Measurements from ENCODE around the gene PTPN20. TPM values are rescaled to one million over a fixed set of nuclear protein-coding genes. Genes with fewer than 3 reads are reported as not detected.
"Not testable (repeated sequence)": the region's sequence is repeated elsewhere in the genome, so short reads cannot be mapped to it uniquely, and the experiment has no call there.

Gene PTPN20
- total RNA-seq (2021) (0.96 to 2.0 TPM (median 1.7 TPM) in 3 replicates), Bru-seq, nascent RNA (percentile 37 among the genes with signal in this experiment)
- long read RNA-seq, experiment 1, partial matches to known transcripts, result 1 of 13 reads
- long read RNA-seq, experiment 1, other reads (novel, unspliced or antisense), result 9 of 13 reads
- long read RNA-seq, experiment 2, partial matches to known transcripts, result 0 of 1 reads
- long read RNA-seq, experiment 2, other reads (novel, unspliced or antisense), result 1 of 1 reads
- long read RNA-seq, experiment 3, partial matches to known transcripts, result 0 of 3 reads
- long read RNA-seq, experiment 3, other reads (novel, unspliced or antisense), result 2 of 3 reads

DNA sequence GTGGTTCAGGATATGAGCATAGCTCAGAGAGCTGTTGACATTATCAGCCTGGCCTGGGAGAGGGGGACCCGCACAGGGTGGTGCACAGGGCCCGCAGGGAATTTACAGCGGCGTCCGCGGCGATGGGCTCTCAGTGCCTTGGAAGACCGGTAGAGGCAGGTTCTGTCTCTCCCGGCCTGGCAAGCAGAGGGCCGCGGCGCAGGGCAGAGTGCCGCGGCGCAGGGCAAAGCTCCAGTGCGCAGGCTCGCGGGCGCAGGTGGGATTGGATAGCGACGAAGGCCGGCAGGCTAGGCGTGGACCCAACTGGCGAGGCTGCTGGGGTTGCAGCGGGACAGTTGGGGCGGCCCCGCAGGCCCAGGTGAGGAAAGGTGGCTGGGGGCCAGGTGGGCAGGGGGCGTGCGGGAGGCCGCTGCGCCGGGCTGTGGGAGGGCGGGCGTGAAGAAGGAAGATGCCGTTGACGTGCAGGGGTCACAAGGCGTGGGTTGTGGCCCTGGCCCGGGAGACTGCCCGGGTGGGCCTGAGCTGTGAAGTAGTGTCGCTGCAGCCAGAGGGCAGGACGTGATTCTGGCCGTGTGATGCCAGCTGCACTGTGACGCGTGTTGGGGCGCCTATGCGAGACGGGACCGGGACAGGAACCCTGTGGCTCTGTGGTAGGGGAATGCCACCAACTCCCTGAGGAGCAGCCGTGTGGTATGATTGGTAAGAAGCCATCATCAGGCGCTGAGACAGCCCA lies at the start of gene PTPN20:
PTPN20 (plus strand) TSS at position 285 of the 733 bp plus-strand sequence. CDS start 21,072 bp downstream, outside the sequence.
- ATAC-seq (peak; percentile 88), DNase-seq (ENCODE audit: low spot score) (peak; percentile 29)
- POLR2A ChIA-PET; H3K27me3 Mint-ChIP-seq (ENCODE audit: low read depth); CTCF ChIA-PET; H3K4me1 Mint-ChIP-seq; H3K27ac Mint-ChIP-seq; H3K9me3 Mint-ChIP-seq; H3K36me3 Mint-ChIP-seq: not testable (repeated sequence)
- H3K4me3 Mint-ChIP-seq, result peak within 1 kb of the TSS; percentile 24; the same call in 1 of the 2 replicates

DNA sequence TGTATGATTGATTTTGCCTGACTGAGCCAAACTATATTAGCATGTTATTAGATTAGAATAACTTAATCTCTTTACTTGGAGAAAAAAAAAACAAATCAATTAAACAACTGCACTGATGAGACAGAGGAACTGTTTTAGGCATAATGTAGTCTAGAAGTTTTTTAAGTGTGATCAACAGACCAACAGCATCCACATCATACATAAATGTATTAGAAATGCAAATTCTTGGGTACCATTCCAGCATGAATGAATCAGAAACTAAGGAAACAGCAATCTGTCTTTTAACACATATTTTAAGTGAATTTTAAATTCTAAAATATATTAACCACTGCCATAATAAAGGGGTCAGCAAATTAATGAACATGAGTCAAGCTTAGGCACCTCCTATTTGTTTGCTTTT lies 41.5 kb upstream of the PTPN20 start:
- ATAC-seq; H3K36me3 Mint-ChIP-seq; DNase-seq (ENCODE audit: low spot score); H3K27me3 Mint-ChIP-seq (ENCODE audit: low read depth); H3K4me3 Mint-ChIP-seq; H3K4me1 Mint-ChIP-seq; POLR2A ChIA-PET; CTCF ChIA-PET; H3K9me3 Mint-ChIP-seq; H3K27ac Mint-ChIP-seq: not testable (repeated sequence)

- H3K4me1 Mint-ChIP-seq; POLR2A ChIA-PET; ATAC-seq; H3K4me3 Mint-ChIP-seq; H3K27ac Mint-ChIP-seq; DNase-seq (ENCODE audit: low spot score); H3K36me3 Mint-ChIP-seq; H3K9me3 Mint-ChIP-seq; CTCF ChIA-PET; H3K27me3 Mint-ChIP-seq (ENCODE audit: low read depth): not testable (repeated sequence)
Observed at GRCh38 chr10:46871583-46871982, 39.6 kb upstream of the PTPN20 start.

GRCh38 chr10:46875304-46875703 lies 35.9 kb upstream of the PTPN20 start:
- H3K4me3 Mint-ChIP-seq; POLR2A ChIA-PET; ATAC-seq; H3K9me3 Mint-ChIP-seq; H3K4me1 Mint-ChIP-seq; H3K36me3 Mint-ChIP-seq; H3K27me3 Mint-ChIP-seq (ENCODE audit: low read depth); H3K27ac Mint-ChIP-seq; DNase-seq (ENCODE audit: low spot score); CTCF ChIA-PET: not testable (repeated sequence)

- not testable (repeated sequence) for ATAC-seq, H3K4me3 Mint-ChIP-seq
Observed at GRCh38 chr10:46876773-46877172, 34.5 kb upstream of the PTPN20 start.

DNA sequence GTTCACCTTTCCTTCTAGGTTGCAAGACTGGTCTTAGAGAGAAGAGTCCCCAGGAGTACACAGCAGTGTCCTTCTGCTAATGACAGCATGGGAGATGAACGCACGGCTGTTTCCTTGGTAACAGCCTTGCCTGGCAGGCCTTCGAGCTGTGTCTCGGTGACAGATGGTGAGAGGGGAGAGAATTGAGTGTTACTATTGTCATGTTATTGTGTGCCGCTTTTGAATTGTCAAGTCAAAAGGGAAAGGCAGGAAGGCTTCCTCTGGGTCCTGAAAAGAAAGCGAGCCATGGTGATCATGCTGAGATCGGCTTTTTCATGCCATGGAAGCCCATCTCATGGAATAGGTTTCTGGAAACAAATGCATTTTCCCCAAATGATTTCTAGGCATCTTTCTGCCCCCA lies 32.5 kb upstream of the PTPN20 start:
- POLR2A ChIA-PET; H3K27me3 Mint-ChIP-seq (ENCODE audit: low read depth); H3K4me1 Mint-ChIP-seq; CTCF ChIA-PET; H3K9me3 Mint-ChIP-seq; H3K36me3 Mint-ChIP-seq; DNase-seq (ENCODE audit: low spot score); H3K4me3 Mint-ChIP-seq; H3K27ac Mint-ChIP-seq: not testable (repeated sequence)
- peak; percentile 62 for ATAC-seq

More at GRCh38 chr10:46876773-46877172, 34.5 kb upstream of the PTPN20 start:
- H3K4me1 Mint-ChIP-seq; H3K27me3 Mint-ChIP-seq (ENCODE audit: low read depth); DNase-seq (ENCODE audit: low spot score); POLR2A ChIA-PET; H3K36me3 Mint-ChIP-seq; H3K27ac Mint-ChIP-seq; CTCF ChIA-PET; H3K9me3 Mint-ChIP-seq: not testable (repeated sequence)

- POLR2A ChIA-PET; H3K4me3 Mint-ChIP-seq; H3K27me3 Mint-ChIP-seq (ENCODE audit: low read depth); H3K4me1 Mint-ChIP-seq; H3K36me3 Mint-ChIP-seq; H3K27ac Mint-ChIP-seq; H3K9me3 Mint-ChIP-seq; CTCF ChIA-PET: not testable (repeated sequence)
- DNase-seq (ENCODE audit: low spot score), result peak; percentile 78
- ATAC-seq, result peak; percentile 98
Observed at GRCh38 chr10:46890813-46891611, 20.2 kb upstream of the PTPN20 start.

GRCh38 chr10:46896762-46897692 lies 14.2 kb upstream of the PTPN20 start:
- CTCF ChIA-PET; H3K27ac Mint-ChIP-seq; DNase-seq (ENCODE audit: low spot score); H3K4me3 Mint-ChIP-seq; ATAC-seq; H3K9me3 Mint-ChIP-seq; H3K36me3 Mint-ChIP-seq; H3K4me1 Mint-ChIP-seq; H3K27me3 Mint-ChIP-seq (ENCODE audit: low read depth); POLR2A ChIA-PET: not testable (repeated sequence)

GRCh38 chr10:46901247-46901646 lies 10.0 kb upstream of the PTPN20 start:
- POLR2A ChIA-PET; H3K4me3 Mint-ChIP-seq; H3K27me3 Mint-ChIP-seq (ENCODE audit: low read depth): not testable (repeated sequence)

GRCh38 chr10:46903874-46904273 lies 7.4 kb upstream of the PTPN20 start:
- H3K9me3 Mint-ChIP-seq; CTCF ChIA-PET; ATAC-seq; H3K27me3 Mint-ChIP-seq (ENCODE audit: low read depth); H3K4me1 Mint-ChIP-seq; DNase-seq (ENCODE audit: low spot score); H3K4me3 Mint-ChIP-seq; H3K27ac Mint-ChIP-seq; POLR2A ChIA-PET; H3K36me3 Mint-ChIP-seq: not testable (repeated sequence)

More at GRCh38 chr10:46901247-46901646, 10.0 kb upstream of the PTPN20 start:
- DNase-seq (ENCODE audit: low spot score); H3K4me1 Mint-ChIP-seq; H3K9me3 Mint-ChIP-seq; CTCF ChIA-PET; H3K27ac Mint-ChIP-seq; H3K36me3 Mint-ChIP-seq; ATAC-seq: not testable (repeated sequence)

DNA sequence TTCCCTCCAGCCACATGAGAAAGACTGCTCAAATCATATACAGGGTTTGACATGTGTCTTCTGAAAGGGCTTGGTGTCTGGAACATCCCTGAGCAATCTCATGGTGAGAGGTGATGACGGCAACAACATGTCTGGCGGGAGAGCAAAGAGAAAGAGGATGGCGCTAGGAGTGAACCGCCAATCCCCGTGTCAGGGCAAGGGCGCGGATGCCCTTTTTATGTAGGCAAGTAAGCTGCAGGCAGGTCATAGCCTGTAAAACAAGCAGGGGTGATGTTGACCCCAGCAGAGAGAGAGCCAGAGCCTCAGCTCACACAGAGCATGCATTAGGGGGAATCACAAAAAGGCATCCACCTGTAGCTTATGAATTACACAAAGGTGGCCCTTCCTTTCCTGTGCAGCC lies 4.9 kb upstream of the PTPN20 start:
- CTCF ChIA-PET, ATAC-seq, POLR2A ChIA-PET: not testable (repeated sequence)

More for the DNA sequence above, 4.9 kb upstream of the PTPN20 start:
- H3K36me3 Mint-ChIP-seq; H3K27ac Mint-ChIP-seq; H3K27me3 Mint-ChIP-seq (ENCODE audit: low read depth); DNase-seq (ENCODE audit: low spot score); H3K4me3 Mint-ChIP-seq; H3K9me3 Mint-ChIP-seq; H3K4me1 Mint-ChIP-seq: not testable (repeated sequence)

All from WTC11 (cell line).